ENCODE data around the gene MTO1. TPM values are rescaled to one million over a fixed set of nuclear protein-coding genes. Genes with fewer than 3 reads are reported as not detected.

Gene MTO1
- total RNA-seq, 1 donor from 2014 or later: 24.8 TPM

- Mint-ChIP-seq H3K36me3 (ENCODE audit: unreplicated experiment) (peaks cover 21% of the 10 kb centered on the region), H3K9me3 (ENCODE audit: unreplicated experiment) (no peaks in the 10 kb centered on the region), H3K4me3 (ENCODE audit: unreplicated experiment) (peak overlapping the region; percentile 18), H3K27ac (ENCODE audit: unreplicated experiment) (peak overlapping the region; percentile 99), H3K27me3 (ENCODE audit: unreplicated experiment) (no peaks in the 10 kb centered on the region), H3K4me1 (ENCODE audit: unreplicated experiment) (peaks cover 30% of the 10 kb centered on the region)
- no peak for TF ChIP-seq CTCF (IDR thresholded peaks at IDR 0.05)
- DNase-seq (ENCODE audit: extremely low spot score, unreplicated experiment): peak; percentile 84
These were observed 62.0 kb downstream of the MTO1 start for GRCh38 chr6:73523434-73524123.

DNA sequence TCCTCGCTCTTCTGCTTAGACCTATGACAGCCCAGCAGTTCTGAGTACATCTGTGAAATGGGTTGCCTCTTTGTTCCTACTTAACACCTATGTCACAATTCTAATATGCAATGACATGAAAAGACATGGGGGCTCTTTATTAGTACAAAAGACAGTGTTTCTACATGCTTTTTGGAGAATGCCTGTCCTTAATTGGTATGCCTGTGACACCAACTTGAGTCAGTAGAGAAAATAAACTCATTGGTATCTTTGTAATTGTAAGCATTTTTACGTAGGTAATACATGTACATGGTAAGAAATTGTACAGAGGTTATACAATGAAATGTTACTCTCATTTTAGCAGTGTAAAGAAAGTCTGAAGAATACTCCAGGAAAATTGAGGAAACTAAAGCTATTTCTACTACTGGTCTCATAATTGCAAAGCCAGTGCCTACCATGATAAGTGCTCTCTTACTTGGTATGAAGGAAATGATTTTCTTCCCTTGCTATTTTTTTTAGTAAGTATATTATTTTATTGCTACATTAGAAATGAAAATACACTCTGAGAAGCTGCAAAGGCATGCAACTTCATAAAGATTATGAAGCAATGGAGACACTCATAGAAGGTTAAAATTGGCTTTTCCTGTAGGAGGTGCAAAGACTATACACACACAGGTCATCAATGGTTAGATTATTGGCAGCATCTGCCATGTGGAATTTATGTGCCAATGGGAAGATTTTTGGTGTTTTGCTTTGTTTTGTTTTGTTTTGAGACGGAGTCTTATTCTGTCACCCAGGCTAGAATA is 64.2 kb downstream of the MTO1 start:
- no peaks in the 10 kb centered on the region for H3K27me3 Mint-ChIP-seq (ENCODE audit: unreplicated experiment)
- H3K9me3 Mint-ChIP-seq (ENCODE audit: unreplicated experiment): no peaks in the 10 kb centered on the region
- H3K27ac Mint-ChIP-seq (ENCODE audit: unreplicated experiment): no peak overlapping the region
- TF ChIP-seq CTCF (IDR thresholded peaks at IDR 0.05): no peak
- no peak overlapping the region for H3K4me3 Mint-ChIP-seq (ENCODE audit: unreplicated experiment)
- DNase-seq (ENCODE audit: extremely low spot score, unreplicated experiment): no peak
- peaks cover 2% of the 10 kb centered on the region for H3K36me3 Mint-ChIP-seq (ENCODE audit: unreplicated experiment)
- H3K4me1 Mint-ChIP-seq (ENCODE audit: unreplicated experiment): peaks cover 18% of the 10 kb centered on the region

GRCh38 chr6:73528897-73529296 is 67.4 kb downstream of the MTO1 start:
- DNase-seq (ENCODE audit: extremely low spot score, unreplicated experiment): peak; percentile 21
- Mint-ChIP-seq H3K4me1 (ENCODE audit: unreplicated experiment) (peaks cover 6% of the 10 kb centered on the region), H3K27me3 (ENCODE audit: unreplicated experiment) (no peaks in the 10 kb centered on the region), H3K4me3 (ENCODE audit: unreplicated experiment) (no peak overlapping the region), H3K36me3 (ENCODE audit: unreplicated experiment) (no peaks in the 10 kb centered on the region), H3K27ac (ENCODE audit: unreplicated experiment) (no peak overlapping the region), H3K9me3 (ENCODE audit: unreplicated experiment) (no peaks in the 10 kb centered on the region)
- no peak for TF ChIP-seq CTCF (IDR thresholded peaks at IDR 0.05)

DNA sequence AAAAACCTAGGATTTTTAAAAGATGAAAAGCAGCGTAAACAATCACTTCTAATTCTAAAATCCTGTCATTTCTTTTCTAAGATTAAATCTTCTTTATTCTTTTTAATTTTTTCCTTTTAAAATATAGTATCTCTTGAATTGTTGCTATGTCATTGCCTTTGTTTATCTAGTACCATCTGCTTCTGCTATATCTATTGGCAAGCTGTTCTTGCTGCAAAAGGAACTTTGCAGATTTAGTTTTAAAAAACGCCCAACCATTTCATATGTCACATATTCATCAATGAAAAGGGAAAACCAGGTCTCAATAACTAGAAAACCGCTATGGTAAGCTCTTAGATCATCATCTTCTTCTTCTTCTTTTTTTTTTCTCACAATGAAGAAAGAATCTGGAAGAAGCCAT is 70.8 kb downstream of the MTO1 start:
- Mint-ChIP-seq H3K27me3 (ENCODE audit: unreplicated experiment) (no peaks in the 10 kb centered on the region), H3K4me3 (ENCODE audit: unreplicated experiment) (no peak overlapping the region), H3K4me1 (ENCODE audit: unreplicated experiment) (peaks cover 4% of the 10 kb centered on the region), H3K9me3 (ENCODE audit: unreplicated experiment) (no peaks in the 10 kb centered on the region), H3K27ac (ENCODE audit: unreplicated experiment) (no peak overlapping the region), H3K36me3 (ENCODE audit: unreplicated experiment) (no peaks in the 10 kb centered on the region)
- no peak for DNase-seq (ENCODE audit: extremely low spot score, unreplicated experiment)
- TF ChIP-seq CTCF (IDR thresholded peaks at IDR 0.05): no peak

GRCh38 chr6:73534628-73535027 is 73.1 kb downstream of the MTO1 start:
- H3K4me1 Mint-ChIP-seq (ENCODE audit: unreplicated experiment): peaks cover 4% of the 10 kb centered on the region
- DNase-seq (ENCODE audit: extremely low spot score, unreplicated experiment): no peak

More at GRCh38 chr6:73534628-73535027, 73.1 kb downstream of the MTO1 start:
- Mint-ChIP-seq H3K36me3 (ENCODE audit: unreplicated experiment) (no peaks in the 10 kb centered on the region), H3K9me3 (ENCODE audit: unreplicated experiment) (no peaks in the 10 kb centered on the region), H3K27me3 (ENCODE audit: unreplicated experiment) (no peaks in the 10 kb centered on the region), H3K4me3 (ENCODE audit: unreplicated experiment) (no peak overlapping the region), H3K27ac (ENCODE audit: unreplicated experiment) (no peak overlapping the region)
- no peak for TF ChIP-seq CTCF (IDR thresholded peaks at IDR 0.05)

All from osteocyte (in vitro differentiated cells).